Fibroblast of pulmonary artery (primary cell): ENCODE results near the gene CD4.

Experiments
- DNase-seq: peaks from one replicate; pipeline ENCODE4 v3.0.0-alpha.2; 2010; ENCODE audit warnings: low read depth
- H3K4me3 ChIP-seq: replicated peaks from 2 replicates; pipeline ENCODE4 v1.5.1; 2011; ENCODE audit warnings: low read depth, mild to moderate bottlenecking, control low read depth, low read length, moderate library complexity
- TF ChIP-seq, protein P1 (sequence below): IDR thresholded peaks from 2 replicates; pipeline ENCODE4 v1.5.1; 2011; ENCODE audit warnings: mild to moderate bottlenecking, control low read depth, low read length, inconsistent platforms; ENCODE audit errors: missing control alignments

Gene CD4

DNA sequence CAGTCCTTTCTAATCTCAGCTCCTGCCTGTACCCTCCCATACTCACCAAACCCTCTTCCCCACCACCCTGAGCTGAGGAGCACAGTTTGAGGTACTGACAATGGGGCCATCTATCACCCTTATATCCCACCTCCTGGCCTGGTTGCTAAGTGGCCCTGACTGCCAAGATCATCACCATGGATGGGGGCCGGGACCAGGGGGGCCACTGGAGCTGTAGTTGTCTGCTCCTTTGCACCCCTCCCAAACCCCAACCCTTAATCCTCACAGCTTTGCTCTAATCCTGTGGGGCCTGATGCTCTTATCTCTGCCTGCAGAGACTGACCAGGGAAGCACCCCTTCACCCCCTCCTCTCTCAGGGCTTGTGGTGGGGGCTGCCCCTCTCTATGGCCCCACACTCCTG is 51.0 kb downstream of the CD4 start:
- no peak overlapping the region for H3K4me3 ChIP-seq
- TF ChIP-seq, protein P1, sequence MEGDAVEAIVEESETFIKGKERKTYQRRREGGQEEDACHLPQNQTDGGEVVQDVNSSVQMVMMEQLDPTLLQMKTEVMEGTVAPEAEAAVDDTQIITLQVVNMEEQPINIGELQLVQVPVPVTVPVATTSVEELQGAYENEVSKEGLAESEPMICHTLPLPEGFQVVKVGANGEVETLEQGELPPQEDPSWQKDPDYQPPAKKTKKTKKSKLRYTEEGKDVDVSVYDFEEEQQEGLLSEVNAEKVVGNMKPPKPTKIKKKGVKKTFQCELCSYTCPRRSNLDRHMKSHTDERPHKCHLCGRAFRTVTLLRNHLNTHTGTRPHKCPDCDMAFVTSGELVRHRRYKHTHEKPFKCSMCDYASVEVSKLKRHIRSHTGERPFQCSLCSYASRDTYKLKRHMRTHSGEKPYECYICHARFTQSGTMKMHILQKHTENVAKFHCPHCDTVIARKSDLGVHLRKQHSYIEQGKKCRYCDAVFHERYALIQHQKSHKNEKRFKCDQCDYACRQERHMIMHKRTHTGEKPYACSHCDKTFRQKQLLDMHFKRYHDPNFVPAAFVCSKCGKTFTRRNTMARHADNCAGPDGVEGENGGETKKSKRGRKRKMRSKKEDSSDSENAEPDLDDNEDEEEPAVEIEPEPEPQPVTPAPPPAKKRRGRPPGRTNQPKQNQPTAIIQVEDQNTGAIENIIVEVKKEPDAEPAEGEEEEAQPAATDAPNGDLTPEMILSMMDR = no peak
- no peak for DNase-seq

DNA sequence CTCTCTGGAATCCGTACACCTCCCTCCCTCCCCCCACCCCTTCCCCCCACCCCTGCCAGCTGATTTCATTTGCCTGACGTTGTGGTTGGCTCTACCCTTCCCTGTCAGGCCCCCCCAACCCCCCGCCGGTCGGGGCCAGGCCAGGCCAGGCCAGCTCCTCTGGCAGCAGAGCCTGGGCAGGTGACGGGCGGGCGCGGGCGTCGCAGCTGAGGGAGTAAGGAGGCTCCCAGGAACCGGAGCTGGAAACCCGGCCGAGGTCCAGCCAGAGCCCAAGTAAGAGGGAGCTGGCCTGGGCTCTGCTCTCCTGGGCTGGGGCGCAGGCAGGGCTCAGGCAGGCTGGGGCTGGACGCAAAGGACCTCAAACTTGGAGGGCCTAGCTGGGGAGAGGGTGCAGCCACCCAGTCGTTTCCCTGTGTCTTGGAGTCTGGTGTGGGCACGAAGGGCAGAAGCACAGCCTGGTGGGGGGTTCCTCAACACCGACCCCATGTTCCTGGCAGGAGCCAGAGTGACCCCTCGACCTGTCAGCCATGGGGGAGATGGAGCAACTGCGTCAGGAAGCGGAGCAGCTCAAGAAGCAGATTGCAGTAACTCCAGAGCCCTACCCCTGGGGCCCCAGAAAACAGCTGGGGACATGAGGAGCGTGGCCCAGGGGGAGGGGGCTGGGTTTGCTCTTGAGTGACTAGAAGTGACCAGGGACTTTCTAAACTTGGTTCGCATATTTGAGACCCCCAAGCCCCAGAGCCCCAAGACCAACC is 51.6 kb downstream of the CD4 start, which contains the start of gene GNB3:
Gene GNB3 (plus strand): TSS at position 165 of the 755 bp plus-strand sequence. CDS start 363 bp downstream, at position 528.
- H3K4me3 ChIP-seq = no peak within 1 kb of the TSS
- TF ChIP-seq, protein P1 = no peak

DNA sequence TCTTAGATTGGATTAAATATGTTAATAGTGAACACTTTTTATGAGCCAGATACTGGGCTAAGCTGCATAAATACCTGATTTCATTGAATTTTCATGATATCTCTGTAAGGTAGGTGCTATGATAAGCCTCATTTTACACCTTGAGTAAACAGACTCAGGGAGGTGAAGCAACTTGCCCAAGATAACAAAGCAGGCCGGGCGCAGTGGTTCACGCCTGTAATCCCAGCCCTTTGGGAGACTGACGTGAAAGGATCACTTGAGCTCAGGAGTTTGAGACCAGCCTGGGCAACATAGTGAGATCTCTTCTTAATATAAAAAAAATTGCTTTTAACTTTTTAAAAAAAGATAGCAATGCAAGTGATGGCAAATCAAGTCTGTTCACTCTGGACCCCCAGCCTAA is 52.7 kb downstream of the CD4 start:
- no peak for DNase-seq
- TF ChIP-seq, protein P1 = no peak
- no peak overlapping the region for H3K4me3 ChIP-seq

More for the DNA sequence above, 51.6 kb downstream of the CD4 start, which contains the start of gene GNB3:
- DNase-seq = no peak

DNA sequence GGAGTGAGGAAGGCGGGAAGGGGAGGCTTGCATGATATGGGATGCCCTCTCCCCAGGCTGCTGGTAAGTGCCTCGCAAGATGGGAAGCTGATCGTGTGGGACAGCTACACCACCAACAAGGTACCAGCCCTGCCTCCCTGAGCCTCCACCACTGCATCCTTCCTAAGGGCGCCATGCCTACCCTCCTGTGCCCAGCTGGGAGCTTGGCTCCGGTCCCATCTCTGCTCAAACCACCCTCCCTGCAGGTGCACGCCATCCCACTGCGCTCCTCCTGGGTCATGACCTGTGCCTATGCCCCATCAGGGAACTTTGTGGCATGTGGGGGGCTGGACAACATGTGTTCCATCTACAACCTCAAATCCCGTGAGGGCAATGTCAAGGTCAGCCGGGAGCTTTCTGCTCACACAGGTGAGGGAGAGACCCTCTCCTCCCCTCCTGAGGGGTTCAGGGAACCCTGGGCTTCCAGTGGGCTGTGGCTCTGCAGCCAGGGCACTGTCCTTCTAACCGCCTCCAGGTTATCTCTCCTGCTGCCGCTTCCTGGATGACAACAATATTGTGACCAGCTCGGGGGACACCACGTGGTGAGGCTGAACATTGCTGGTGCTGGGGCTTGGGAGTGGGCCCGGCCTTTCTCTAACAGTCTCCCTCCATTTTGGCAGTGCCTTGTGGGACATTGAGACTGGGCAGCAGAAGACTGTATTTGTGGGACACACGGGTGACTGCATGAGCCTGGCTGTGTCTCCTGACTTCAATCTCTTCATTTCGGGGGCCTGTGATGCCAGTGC is 54.0 kb downstream of the CD4 start:
- no peak for DNase-seq
- H3K4me3 ChIP-seq = no peak overlapping the region
- TF ChIP-seq, protein P1 = no peak

DNA sequence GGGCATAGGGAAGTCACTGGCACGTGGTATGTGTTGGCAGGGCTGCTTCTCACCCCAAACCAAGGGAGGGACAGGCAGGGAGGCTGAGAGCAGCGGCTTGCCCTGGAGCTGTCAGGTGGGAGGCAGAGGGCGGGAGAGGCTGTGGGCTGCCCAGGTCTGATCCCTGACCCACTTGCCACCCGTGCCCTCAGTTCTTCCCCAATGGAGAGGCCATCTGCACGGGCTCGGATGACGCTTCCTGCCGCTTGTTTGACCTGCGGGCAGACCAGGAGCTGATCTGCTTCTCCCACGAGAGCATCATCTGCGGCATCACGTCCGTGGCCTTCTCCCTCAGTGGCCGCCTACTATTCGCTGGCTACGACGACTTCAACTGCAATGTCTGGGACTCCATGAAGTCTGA is 56.1 kb downstream of the CD4 start:
- no peak for DNase-seq
- TF ChIP-seq, protein P1 = no peak
- no peak overlapping the region for H3K4me3 ChIP-seq

DNA sequence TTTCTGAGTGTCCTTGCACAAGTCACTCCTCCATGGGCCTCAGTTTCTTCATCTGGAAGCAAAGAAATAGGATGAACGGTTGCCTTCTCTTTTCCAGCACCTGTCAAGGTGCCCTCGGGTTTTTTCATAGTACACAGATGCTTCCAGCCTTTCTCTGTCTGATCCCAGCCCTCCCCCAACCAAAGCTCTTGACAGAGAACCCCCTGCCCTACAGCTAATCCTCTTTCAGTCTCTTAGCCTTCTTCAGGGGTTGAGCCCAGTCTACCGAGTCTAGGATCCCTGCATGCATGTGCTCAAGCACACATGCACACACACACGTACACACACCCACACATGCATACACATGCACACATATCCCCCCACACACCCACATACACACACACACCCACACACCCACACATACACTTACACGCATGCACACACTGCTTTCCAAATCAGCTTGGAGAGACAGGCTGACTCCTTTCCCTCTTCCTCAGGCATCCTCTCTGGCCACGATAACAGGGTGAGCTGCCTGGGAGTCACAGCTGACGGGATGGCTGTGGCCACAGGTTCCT is 57.1 kb downstream of the CD4 start:
- no peak overlapping the region for H3K4me3 ChIP-seq
- TF ChIP-seq, protein P1 = no peak
- no peak for DNase-seq
